GM04503 (cell line): ENCODE measurements around the gene ATP8A2.

Source experiments
- DNase-seq: peaks from one replicate; pipeline ENCODE4 v3.0.0-alpha.2; 2012; ENCODE audit warnings: low read depth

ATP8A2 gene

DNA sequence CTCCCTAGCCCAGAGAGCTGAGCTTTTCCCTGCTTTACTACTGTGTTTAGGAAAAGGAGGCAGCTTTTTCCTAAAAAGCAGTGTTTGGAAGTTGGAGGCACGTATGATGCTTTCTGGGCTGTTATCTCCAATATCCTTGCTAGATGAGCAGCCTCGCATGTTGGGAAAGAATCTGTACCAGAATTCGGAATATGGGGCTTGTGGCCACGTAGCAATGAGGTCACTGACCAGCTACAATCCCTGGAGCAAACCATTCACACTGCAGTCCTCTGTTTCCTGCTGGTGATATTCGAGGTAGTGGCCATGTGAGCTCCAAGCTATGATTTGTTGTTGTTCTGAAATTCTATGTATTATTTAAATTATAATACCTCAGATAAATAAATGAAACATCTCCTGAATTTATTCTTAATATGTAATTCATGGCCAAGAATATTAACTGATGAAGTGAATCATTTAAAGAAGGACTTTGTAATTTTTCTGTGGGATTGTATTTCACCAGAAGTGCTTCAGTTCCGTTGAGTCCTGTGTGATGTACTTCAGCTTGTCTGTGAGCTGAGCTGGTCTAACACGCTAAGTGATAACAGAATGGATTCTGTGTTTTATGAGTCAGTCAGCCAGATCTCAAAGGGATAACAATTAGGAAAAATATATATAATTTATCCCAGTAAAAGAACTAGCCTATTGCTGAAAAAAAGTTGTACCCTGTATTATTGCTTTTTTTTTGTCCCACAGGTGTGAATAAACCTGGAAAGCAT, 360.5 kb downstream of the ATP8A2 start:
- DNase-seq = no peak

DNA sequence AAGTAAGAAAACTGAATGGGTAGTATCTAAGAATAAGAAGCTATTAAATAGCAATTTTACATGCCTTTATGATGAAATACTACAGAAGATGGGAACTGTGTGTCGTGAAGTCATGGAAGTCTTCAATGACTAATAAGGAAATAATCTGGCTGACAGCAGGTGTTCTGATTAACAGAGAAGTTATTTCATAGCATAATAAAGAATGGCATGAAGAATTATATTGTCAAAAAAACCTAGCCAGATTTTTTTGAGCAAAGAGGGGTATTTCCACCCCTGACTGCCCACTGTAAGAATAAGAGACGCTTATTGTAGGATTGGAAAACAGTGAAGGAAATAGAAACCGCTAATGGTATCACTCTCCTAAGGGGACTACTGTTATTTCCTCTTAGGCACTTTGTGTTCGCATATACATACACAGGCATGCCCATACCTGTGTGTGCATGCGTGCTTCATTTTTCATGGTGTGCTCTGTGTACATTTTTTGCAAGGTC, 361.3 kb downstream of the ATP8A2 start:
- no peak for DNase-seq

DNA sequence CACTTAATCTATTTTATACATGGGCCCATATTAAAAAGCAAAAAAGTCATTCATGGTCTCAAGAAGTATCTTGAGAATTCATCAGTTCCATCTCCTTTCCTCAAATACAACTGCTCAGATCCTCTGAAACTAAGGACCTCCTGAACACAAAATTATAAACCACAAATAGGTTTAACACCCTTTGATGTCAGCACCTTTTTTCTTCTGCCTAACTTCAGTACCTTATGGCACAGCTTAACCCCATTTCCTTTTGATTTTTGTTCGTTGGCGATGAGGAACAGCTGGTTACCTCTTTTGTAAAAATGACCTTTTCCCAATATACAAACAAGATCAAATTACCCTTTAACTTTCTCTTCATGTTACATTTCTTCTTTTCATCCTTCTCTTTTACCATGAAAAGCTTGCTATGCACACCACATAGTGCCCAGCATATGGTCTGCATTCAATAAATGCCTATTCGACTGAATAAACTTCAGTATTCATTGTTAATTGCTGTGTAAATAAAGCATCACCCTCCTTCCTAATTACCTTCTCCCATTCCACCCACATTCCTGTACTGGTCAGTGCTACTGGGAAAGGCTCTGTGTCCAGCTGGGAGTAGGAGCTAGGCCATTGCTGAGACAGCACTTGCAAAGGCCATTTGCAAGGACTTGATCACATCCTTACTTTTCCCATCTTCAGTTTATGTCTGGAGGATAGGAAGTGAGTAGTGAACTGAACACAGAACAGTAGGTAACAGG, 362.1 kb downstream of the ATP8A2 start:
- no peak for DNase-seq

DNA sequence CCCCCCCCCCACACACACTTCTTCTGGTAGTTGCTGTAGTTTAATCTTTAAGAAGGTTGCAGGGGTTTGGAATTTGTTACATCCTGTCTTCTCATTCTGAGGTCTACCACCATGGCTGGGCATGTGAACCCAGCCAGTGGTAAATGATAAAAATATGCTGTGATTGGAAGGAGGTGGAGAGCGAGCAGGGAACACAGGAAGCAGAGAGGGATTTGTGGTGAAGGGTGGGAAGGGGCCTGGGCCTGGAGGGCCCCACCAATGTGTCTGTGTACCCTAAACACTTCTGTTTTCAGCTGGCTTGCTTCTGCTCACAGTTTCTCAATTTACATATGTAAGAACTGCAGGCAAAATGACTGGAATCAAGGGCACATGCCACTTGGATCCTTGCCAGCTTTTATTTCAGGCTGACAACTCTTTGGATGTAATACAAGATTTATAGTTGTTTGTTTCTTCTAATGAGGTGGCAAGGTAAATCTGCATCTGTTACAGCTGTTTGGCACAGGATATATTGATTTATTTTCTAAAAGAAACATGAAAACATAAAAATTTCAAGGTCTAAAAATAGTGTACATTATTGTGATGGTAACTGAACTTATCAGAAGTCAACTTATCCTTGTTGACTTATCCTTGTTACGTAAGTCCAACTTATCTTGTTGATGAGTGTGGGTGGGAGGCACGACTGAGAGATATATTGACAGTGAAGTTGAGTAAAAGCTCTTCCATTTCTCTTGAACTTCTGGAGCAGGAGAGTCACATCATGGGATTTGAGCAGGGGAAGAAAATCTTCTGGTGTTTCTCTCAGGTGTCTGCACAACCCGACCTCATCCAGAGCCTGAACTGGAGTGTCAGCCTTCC, 366.8 kb downstream of the ATP8A2 start:
- no peak for DNase-seq

DNA sequence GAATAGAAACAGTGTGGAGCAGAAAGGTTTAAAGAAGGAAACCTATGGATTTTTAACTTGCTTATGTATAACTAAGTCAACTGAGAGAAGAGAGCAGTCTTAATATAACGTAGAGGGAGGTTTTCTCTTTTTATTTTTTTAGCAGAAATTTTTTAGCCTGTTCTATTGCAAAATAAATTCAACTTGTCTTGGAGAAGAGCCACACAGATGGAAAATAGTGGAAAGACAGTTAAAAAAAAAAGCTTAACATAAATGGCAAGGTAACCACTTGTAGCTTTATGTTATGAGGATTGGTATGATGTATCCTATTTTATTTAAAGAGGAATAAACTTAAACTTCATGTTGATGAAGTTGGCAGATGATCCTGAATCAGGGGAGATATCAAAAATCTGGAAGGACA, 367.6 kb downstream of the ATP8A2 start:
- DNase-seq = no peak

DNA sequence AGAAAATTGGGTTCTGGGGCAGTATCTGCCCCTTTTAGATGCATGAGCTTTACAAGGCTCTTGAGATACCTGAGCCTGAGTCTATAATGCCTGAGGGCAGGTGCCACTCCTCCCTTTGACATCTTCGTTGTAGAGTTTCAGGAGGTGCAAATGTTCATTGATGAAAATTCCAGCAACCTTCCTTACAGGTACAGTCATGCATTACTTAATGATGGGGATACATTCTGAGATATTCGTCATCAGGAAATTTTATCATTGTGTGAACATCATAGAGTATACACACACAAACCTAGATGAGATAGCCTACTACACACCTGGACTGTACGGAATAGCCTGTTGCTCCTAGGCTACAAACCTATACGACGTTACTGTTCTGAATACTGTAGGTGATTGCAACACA, 370.0 kb downstream of the ATP8A2 start:
- no peak for DNase-seq

DNA sequence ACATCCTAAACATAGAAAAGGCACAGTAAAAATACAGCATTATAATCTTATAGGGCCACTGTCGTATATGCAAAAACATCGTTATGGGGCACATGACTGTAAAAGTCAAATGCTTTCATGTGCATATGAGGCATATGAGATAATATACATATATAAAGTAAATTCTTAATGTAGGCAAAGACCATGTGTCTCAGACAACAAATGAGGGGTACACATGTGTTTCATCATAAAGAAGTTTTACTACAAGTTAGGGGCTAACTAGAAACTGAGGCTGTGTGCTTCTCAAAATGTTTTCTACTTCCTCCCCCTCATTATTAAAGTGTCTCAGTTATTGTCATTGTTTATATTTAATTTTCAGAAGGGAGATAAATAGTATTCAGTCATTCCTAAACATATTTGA, 370.4 kb downstream of the ATP8A2 start:
- no peak for DNase-seq

DNA sequence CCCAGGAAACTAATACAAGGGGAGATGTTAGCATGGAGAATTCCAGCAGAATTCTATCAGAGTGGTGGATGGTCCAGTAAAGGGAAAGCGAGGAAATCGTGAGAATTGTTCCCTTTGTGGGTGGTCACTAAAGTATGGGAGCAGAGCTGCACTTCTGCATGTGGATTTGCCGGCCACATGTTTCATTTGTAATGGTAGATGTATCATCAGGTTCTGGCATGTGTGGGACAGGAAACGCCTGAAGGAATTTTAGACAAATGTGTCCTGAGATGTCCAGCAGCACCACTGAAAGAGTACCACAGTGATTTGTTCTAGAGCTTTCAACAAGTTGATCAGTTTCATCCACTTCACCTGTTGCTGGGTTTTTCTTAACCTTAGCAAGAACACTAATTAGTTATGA, 371.6 kb downstream of the ATP8A2 start:
- no peak for DNase-seq

DNA sequence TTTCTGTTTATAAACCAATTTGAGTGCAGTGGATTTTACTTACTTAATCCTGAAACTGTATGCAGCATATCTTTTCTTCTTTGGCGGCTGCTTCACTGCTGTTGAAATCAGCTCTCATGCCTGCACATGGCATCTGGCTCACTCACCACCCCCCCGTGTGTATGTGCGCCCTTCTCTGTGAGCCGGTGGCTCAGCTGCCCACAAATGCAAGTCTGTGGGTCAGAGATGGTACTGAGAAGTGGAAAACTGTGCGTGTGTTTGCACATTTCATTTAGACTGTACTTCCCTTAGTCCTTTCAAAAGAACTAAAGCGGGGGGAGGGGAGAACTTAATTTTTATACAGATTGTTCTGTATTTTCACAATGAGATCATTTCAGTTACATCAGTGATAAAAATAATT, 372.4 kb downstream of the ATP8A2 start:
- no peak for DNase-seq

DNA sequence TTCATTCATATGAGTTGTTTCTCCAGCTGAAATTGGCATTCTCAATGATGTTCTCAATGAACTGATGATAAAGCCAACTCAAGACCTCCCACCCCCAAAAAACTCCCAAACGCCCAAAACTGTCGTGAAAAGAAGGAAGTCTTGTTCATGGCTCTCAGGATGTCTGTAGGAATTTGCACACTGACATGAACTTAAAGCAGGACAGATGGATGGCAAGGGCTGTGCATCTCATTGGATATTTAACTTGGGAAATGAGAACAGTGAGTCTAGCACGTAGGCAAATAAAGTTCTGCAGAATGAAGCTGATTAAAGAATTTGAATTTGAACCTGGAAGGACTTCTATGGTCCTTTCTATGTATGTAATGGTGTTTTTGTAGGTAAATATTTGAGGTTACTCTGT, 374.4 kb downstream of the ATP8A2 start:
- no peak for DNase-seq

DNA sequence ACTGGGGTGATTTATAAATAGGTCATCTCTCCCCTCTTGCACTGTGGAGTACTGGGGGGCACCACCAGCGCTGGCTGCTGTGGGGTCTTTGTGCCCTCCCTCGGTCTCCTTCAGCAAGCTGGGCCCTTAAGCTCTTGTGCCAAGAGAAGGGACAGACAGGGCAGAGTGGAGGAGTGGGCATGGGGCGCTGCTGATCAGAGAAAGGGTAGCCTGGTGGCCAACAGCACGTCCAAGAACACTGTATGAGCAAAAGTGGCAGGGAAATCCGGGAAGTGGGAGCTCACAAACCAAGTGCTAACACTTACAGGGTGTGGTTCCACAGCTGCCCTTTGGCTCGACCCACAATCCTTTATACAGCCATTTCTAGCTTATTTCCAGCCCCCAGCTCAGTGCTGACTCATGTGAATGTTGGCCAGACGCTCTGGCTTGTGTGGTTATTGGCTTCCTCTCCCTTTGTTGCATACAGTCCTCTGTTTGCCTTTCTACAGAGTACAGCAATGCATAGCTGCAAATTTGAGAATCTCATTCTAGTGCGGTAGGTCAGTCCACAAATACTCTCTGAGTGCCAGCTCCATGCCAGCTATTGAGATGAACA, 381.3 kb downstream of the ATP8A2 start:
- no peak for DNase-seq

DNA sequence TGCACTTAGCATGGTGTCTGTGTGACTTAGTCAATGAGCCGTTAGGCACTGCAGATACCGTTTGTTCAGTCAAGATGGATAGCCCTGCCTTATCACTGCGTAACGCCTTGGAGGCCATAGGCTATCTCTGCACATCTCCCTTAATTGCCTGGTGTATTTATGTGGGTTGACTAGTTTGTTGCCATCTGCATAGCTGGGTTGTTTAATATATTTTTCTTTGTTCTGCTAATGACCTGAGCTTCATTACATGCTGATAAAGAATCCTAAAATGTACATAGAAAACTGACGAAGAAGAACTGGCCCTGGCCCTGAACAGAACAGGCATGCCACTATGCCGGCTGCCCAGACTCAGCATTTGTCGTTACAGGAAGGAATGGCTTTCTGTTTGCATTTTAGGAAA, 382.2 kb downstream of the ATP8A2 start:
- no peak for DNase-seq

DNA sequence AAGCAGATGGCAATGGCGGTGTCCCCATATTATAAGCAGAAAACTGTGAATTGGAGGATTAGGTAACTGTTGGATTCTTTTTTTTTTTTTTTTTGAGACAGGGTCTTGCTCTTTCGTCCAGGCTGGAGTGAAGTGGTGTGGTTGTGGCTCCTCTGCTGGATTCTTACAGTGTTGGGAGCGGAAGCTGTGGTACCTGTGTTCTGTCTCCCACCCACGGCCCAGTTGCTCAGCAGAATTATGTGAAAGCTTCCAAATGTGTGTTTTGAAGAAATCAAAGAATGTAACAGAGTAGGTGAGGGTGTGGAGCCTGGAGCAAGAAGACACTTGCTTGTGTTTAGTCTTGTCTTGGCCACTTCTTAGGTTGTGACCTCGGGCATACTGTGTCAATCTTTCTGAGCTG, 384.5 kb downstream of the ATP8A2 start:
- no peak for DNase-seq

DNA sequence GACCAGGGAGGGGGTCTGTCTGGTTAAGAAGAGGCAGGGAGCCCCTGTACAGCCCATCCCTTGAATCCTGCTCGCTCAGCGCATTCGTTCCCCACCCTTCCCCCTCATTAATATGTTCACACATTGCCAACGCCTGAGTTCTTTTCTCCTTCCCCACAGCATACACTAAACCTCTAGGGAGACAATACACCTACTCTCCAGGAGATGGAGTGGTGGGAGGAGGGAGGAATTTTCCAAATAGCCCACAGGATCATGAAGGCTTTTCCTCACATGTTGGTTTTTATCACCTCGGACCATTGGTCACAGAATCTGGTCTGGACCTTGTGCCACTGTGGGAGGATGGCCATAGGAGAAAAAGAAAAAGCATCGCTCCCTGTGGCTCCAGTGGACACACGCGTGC, 385.1 kb downstream of the ATP8A2 start:
- DNase-seq = no peak

DNA sequence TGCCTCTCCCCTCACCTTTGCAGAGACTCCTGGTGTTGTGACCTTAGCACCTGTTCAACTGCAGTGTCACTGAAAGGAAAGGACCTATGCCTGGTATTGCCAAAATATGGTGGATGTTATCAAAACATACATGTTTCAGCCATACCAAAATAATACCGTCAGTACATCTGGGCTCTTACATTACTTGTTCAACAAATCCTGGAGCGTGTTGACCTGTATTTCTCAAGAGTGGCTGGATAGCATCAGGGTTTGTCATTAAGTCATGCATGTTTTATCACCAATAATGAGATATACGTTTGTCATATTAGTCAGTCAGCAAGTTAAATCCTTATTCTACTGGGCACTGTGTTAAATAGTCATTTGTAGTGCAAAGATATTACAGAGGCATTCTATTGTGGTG, 389.3 kb downstream of the ATP8A2 start:
- DNase-seq = no peak

DNA sequence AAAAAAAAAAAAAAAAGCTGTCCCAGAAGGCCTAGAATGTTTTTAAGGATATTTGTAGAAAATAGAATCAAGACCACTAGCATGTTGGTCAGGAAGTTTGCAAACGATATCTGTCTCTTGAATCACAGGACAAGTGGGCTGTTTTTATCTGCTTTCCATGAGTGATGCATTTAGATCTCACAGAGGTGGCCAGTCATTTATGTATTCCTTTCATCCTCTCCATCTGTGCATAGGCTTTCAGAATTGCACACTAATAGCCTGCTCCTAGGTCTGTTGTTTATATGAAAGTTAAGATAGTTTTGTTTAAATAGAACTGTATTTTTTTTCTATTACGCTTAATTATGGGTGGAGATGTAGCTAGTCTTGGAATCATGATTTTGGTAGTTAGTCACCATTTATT, 390.5 kb downstream of the ATP8A2 start:
- DNase-seq = no peak

DNA sequence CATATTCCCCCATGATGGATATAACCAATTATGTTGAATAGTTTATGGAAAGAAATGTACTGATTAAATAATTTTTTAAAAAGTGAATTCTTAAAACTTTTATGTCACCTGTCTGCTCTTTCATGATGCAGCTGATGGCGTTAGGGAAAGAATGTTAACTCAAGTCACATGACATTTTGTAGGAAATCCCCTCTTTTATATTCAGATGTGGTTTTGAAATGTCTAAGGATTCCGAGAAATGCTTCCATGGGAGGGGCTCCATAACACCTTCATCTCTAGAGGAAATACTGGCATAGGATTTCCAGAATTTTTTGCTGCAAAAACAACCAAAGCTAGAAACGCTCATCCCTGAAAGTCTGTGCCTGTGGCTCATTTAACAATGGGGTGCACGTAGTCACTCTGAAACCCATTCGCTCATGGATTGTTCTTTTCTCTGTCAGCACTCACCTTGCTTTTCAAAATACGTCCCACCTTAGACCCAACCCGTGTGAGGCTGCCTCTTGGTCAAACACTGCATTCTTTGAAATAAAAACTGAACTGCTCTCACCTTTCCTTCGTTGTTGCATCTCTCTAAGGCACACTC, 391.1 kb downstream of the ATP8A2 start:
- no peak for DNase-seq

DNA sequence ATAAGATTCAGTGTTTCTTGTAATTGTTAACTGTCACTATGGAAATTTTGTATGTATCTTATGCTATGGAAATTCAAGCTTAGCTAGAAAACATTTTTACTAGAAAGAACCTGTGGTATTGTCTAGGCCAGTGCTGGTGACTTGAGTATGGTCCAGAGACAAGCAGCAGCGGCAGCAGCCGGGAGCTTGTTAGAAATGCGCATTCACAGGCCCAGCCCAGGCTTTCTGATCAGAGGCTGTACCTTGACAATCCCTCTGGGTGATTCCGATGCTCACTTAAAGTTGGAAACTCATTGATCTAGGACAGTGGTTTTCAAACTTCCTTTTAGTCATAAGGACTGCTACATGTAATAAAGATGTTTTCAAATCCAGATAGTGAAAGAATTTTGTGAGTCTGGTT, 392.6 kb downstream of the ATP8A2 start:
- DNase-seq = no peak

DNA sequence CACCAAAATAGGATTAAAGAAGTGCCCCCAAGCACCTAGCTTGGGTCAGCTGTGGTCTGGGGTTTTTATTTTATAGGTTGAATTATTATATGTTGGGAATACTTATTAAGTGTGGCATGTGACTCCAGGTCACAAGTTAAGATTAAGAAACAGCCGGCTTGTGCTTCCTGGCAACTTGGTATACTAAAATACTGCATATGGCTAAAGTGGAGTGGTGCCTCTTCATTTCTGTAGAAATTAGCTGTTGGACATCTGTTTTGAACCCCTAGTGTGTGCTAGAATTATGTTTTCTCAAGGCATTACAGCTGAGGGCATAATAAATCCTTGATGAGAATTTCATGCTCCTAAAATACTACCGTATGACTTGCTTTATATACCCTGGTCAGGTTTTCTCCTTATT, 393.5 kb downstream of the ATP8A2 start:
- DNase-seq = no peak

DNA sequence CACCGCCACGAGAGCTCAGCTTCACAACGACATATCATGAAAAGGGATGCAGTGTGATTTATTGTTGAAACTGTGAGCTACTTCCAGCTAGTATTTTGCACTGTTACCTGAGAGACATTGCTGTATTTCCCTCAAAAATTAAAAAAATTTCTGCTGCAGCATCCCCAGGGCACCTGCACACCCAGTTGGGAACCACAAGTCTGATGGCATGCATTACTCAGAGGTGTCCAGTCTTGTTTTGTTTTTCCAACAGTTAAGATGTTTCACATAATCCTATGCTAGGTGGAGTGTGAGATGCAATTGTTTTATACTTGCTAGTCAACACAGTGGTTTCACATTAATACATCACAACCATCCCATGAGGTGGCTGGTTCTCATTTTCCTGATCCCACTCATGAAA, 394.8 kb downstream of the ATP8A2 start:
- no peak for DNase-seq

DNA sequence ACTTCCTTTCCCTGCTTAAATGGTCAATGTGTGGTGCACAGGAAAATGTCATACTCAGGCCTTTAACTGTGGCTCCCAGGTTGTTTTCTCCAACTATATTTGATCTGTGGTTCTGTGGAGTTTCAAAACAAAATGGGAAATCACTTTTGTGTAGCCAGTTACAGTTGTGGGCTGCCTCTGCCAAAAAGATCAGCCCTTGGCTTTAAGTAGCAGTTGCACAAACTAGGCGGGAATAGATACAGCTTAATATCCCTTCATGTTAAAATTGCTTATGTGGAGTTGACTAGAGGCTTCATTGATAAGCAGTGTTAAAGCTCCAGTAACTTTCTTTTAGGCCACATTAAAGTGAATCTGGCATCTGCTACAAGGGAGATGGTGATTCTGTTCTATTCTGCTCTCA, 395.2 kb downstream of the ATP8A2 start:
- no peak for DNase-seq

DNA sequence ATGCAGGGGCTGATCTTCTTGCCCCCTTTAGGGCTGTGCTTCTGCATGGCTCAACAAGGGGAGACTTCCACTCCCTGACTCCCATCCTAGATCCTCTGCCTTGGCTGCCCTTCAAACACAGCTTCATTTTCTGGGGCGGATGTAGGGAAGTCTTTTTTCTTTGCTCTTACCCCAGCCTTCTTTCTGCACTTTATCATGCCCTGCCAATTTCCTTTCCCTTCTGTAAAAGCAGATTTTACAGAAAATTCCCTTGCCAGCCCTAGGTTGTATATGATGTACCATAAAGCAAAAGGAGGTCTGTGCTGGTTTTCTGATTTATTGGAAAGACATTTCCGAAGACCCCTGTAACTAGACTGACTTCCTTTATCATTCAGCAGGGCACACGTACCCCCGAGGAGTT, 396.6 kb downstream of the ATP8A2 start:
- DNase-seq = no peak
